Vagina (tissue), 2 donors: ENCODE results near the gene KRT75. TPM values are rescaled to one million over a fixed set of nuclear protein-coding genes. Genes with fewer than 3 reads are reported as not detected.
A peak's percentile ranks its signal among the peaks of the same experiment; 100 is the strongest.

Experiments
- DNase-seq, 2 donors: peaks; one replicate each; pipeline ENCODE4 v3.0.0-alpha.2; 2017; ENCODE audit errors: extremely low spot score in 2 of 2
- H3K27ac ChIP-seq: fragments of 200-600 bp; sonication (generic); one replicate; pipeline ENCODE4 v1.5.1; 2019
- H3K27me3 ChIP-seq: fragments of 200-600 bp; sonication (generic); one replicate; pipeline ENCODE4 v1.5.1; 2019
- H3K36me3 ChIP-seq, 2 donors: fragments of 200-600 bp; sonication (generic); one replicate each; pipeline ENCODE4 v1.5.1; 2017 to 2019
- H3K4me1 ChIP-seq: fragments of 200-600 bp; sonication (generic); one replicate; pipeline ENCODE4 v1.5.1; 2019
- H3K4me3 ChIP-seq, 2 donors: fragments of 200-600 bp; sonication (generic); 1 replicate in 1 of 2; 2 replicates in 1 of 2; pipeline ENCODE4 v1.5.1; 2016 to 2019
- H3K9me3 ChIP-seq: fragments of 200-600 bp; sonication (generic); one replicate; pipeline ENCODE4 v1.5.1; 2019
- POLR2A ChIP-seq, 2 donors: fragments of 450-650 bp; IDR thresholded peaks; one replicate each; pipeline ENCODE4 v1.6.1; 2017; ENCODE audit warnings: antibody characterized with exemption in 2 of 2, mild to moderate bottlenecking in 2 of 2, moderate library complexity in 2 of 2
- POLR2AphosphoS5 ChIP-seq, 2 donors: sonication (generic); formaldehyde crosslinking; IDR thresholded peaks; one replicate each; pipeline ENCODE4 v1.9.0; 2017; ENCODE audit warnings: antibody characterized with exemption in 2 of 2, mild to moderate bottlenecking in 2 of 2, low read depth in 1 of 2; ENCODE audit not compliant: insufficient read depth in 1 of 2
- intact Hi-C: fragments of 100-400 bp; cut with DNase I; formaldehyde crosslinking; loops from one replicate; pipeline ENCODE4 v1.15.1; 2023
- total RNA-seq: library from RNA; depleted of rRNA; stranded (reverse); fragments of >200 nt; gene quantifications from one replicate; pipeline ENCODE4 v1.2.3, GENCODE V29; 2016
- TF ChIP-seq, protein P1 (sequence below), 3 experiments: fragments of 450-650 bp in 2 of 3; fragments of 200-600 bp in 1 of 3; sonication (generic) in 1 of 3; IDR thresholded peaks; one replicate each; pipeline ENCODE4 v1.5.1; 2017 to 2019; ENCODE audit warnings: antibody characterized with exemption in 3 of 3, mild to moderate bottlenecking in 2 of 3, moderate library complexity in 2 of 3

KRT75 gene
- total RNA-seq, 1 donor from 2014 or later = not detected

DNA sequence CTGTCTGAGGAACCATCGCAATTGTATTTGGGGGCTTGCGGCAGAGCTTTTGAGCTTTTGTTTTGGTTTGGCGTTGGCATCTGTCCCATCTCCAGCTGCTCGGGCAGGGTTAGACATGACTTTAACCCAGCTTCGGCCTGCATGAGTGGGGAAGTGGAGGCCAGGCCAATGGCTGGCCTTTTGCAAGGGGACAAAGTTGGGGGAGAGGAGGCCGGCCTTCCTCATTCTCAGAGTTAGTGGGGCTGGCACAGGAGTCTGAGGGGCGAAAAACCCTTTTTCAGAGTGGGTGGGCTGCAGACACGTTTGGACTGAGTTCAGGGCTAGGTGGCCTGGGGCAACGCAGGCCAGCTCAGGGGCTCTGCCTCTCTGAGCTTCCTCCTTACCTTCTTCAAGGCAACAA is 33.3 kb downstream of the KRT75 start:
- no peaks in the 10 kb centered on the region for H3K36me3 ChIP-seq
- H3K9me3 ChIP-seq = no peaks in the 10 kb centered on the region
- intact Hi-C loops = loop anchor here (5.0 kb wide), 1 partner anchor 671 kb away; no protein-coding TSS in a partner anchor
- H3K27ac ChIP-seq = no peak overlapping the region
- peaks cover 8% of the 10 kb centered on the region for H3K4me1 ChIP-seq
- TF ChIP-seq POLR2A (IDR thresholded peaks at IDR 0.05) (no peak), POLR2AphosphoS5 (IDR thresholded peaks at IDR 0.05; ENCODE audit: insufficient read depth in 1 of 2, low read depth in 1 of 2) (no peak)
- TF ChIP-seq, protein P1, sequence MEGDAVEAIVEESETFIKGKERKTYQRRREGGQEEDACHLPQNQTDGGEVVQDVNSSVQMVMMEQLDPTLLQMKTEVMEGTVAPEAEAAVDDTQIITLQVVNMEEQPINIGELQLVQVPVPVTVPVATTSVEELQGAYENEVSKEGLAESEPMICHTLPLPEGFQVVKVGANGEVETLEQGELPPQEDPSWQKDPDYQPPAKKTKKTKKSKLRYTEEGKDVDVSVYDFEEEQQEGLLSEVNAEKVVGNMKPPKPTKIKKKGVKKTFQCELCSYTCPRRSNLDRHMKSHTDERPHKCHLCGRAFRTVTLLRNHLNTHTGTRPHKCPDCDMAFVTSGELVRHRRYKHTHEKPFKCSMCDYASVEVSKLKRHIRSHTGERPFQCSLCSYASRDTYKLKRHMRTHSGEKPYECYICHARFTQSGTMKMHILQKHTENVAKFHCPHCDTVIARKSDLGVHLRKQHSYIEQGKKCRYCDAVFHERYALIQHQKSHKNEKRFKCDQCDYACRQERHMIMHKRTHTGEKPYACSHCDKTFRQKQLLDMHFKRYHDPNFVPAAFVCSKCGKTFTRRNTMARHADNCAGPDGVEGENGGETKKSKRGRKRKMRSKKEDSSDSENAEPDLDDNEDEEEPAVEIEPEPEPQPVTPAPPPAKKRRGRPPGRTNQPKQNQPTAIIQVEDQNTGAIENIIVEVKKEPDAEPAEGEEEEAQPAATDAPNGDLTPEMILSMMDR (IDR thresholded peaks at IDR 0.05) = no peak
- H3K27me3 ChIP-seq = no peaks in the 10 kb centered on the region
- no peak for DNase-seq
- no peak overlapping the region for H3K4me3 ChIP-seq

DNA sequence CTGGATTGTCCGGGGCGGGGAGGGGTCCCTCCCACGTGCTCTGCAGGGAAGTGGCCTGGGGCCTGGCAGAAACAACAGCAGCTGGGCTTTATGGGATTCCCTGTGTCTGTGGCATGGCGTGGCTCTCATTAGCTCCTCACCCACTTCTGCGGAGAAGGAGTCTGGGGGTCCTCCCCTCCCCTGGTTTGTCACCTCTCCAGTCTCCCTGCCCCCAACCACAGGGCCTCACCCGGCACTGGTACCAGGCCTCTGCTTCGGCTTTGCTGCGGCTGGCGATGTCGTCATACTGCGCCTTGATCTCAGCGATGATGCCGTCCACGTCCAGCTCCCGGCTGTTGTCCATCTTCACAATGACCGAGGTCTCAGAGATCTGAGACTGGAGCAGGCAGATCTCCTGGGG is 34.4 kb downstream of the KRT75 start:
- Histone ChIP-seq H3K9me3 (no peaks in the 10 kb centered on the region), H3K4me3 (no peak overlapping the region), H3K27ac (no peak overlapping the region), H3K36me3 (no peaks in the 10 kb centered on the region), H3K27me3 (no peaks in the 10 kb centered on the region), H3K4me1 (peaks cover 11% of the 10 kb centered on the region)
- intact Hi-C loops = loop anchor here (5.0 kb wide), 1 partner anchor 673 kb away; no protein-coding TSS in a partner anchor
- DNase-seq = no peak
- TF ChIP-seq, protein P1 (IDR thresholded peaks at IDR 0.05) = no peak
- TF ChIP-seq POLR2AphosphoS5 (IDR thresholded peaks at IDR 0.05; ENCODE audit: insufficient read depth in 1 of 2, low read depth in 1 of 2) (no peak), POLR2A (IDR thresholded peaks at IDR 0.05) (no peak)

DNA sequence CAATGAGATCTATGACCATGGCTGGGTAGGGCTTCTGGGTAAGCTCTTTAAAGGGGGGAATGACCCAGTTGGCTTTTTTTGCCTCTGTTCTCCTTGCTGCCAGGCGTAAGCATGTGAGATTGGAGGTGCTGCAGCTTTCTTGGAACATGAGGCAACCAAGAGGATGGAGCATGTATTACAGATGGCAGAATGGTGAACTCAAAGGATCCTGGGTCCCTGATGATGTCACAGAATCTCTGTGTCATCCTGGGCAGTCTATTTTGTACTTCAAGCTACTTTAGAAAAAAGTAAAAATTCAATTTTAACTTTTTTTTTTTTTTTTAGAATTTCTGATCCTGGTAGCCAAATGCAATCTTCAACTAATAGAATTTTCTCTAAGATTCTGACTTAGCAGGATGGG is 36.0 kb downstream of the KRT75 start:
- DNase-seq = no peak
- Histone ChIP-seq H3K4me3 (no peak overlapping the region), H3K27me3 (no peaks in the 10 kb centered on the region), H3K36me3 (no peaks in the 10 kb centered on the region), H3K27ac (no peak overlapping the region), H3K4me1 (peaks cover 11% of the 10 kb centered on the region), H3K9me3 (no peaks in the 10 kb centered on the region)
- TF ChIP-seq POLR2A (IDR thresholded peaks at IDR 0.05) (no peak), POLR2AphosphoS5 (IDR thresholded peaks at IDR 0.05; ENCODE audit: insufficient read depth in 1 of 2, low read depth in 1 of 2) (no peak)
- TF ChIP-seq, protein P1 (IDR thresholded peaks at IDR 0.05) = no peak
- intact Hi-C loops = no loop called here

DNA sequence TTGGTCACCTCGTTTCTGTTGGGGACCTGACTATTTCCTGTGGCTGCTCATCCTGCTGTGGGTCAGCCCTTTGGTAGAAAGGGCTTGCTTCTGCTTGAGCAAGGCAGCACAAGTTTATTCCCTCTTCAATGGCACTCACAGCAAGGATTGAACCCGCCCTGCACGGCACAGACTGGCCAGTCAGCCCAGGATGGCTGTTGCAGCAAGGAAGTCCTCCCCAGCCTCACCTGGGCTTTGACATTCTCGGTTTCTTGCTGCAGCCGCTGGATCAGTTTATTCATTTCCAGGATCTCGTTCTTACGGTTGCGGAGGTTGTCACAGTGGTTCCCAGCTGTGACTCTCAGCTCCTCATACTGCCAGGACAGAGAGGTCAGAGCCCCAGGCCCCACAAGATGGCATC is 37.5 kb downstream of the KRT75 start:
- H3K9me3 ChIP-seq = no peaks in the 10 kb centered on the region
- H3K4me3 ChIP-seq = no peak overlapping the region
- DNase-seq = no peak
- TF ChIP-seq POLR2AphosphoS5 (IDR thresholded peaks at IDR 0.05; ENCODE audit: insufficient read depth in 1 of 2, low read depth in 1 of 2) (no peak), POLR2A (IDR thresholded peaks at IDR 0.05) (no peak)
- TF ChIP-seq, protein P1 (IDR thresholded peaks at IDR 0.05) = no peak
- no peaks in the 10 kb centered on the region for H3K36me3 ChIP-seq
- intact Hi-C loops = no loop called here
- peaks cover 18% of the 10 kb centered on the region for H3K4me1 ChIP-seq
- H3K27ac ChIP-seq = no peak overlapping the region
- no peaks in the 10 kb centered on the region for H3K27me3 ChIP-seq

DNA sequence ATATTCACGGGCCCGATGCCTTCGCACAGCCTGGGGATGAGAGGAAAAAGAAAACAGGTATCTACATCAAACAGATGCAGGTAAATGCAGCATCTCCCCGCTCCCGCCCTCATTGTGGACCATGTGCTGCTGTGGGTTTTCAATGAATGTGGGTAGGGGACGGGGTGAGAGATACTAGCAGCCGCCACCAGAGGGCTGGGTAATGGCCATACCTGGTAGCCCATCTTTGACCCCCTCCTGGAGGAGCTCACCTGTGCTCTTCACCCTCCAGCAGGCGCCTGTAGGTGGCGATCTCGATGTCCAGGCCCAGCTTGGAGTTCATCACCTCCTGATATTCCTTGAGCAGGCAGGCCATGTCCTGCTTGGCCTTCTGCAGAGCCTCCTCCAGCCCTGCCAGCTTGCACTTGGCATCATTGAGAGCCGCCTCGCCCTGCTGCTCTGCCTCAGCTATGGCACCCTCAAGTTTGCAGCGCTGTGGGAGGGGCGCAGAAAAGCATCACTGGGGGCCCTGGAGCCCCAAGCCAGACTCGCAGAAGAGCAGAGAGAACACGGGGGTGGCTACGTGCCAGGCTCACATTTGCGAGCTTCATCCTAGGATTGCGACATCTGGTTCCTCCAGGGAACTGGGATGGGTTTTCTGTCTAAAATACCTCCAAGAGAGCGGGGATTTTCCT is 38.3 kb downstream of the KRT75 start:
- H3K9me3 ChIP-seq = no peaks in the 10 kb centered on the region
- no peak overlapping the region for H3K27ac ChIP-seq
- no peaks in the 10 kb centered on the region for H3K36me3 ChIP-seq
- H3K4me1 ChIP-seq = peaks cover 26% of the 10 kb centered on the region
- DNase-seq = no peak
- intact Hi-C loops = no loop called here
- no peaks in the 10 kb centered on the region for H3K27me3 ChIP-seq
- no peak overlapping the region for H3K4me3 ChIP-seq
- TF ChIP-seq, protein P1 (IDR thresholded peaks at IDR 0.05) = peak in 1 of 3 experiments; percentile 22
- TF ChIP-seq POLR2AphosphoS5 (IDR thresholded peaks at IDR 0.05; ENCODE audit: insufficient read depth in 1 of 2, low read depth in 1 of 2) = peak in 1 of 2 donors; percentile 35
- no peak for TF ChIP-seq POLR2A (IDR thresholded peaks at IDR 0.05)
